ENCODE data around the gene RIC3.

The RIC3 gene

DNA sequence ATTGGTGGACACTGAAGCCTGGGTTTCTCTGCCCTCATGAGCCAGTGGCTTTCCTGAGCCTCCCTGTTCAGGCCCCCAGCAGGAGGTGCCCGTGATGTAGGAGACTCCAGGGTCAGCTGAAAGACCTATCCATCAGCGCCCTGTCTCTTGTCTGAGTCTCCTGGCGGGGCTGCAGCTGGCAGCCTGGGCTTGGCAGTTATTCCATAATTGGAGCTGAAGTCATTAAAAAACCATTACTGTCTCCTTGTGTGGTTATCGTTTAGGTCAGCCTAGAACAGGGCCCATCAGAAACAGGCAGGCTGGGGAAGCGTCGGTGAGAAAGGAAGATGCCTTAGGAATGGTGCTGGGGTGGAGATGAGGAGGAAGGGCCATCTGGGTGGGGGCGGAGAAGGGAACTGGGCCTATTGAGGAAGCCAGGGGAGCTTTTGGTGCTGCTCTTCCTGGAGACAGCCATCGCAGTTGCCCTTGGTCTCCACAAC lies 82.8 kb downstream of the RIC3 start:
- DNase-seq: peak; percentile 56

- DNase-seq: no peak
These were observed 83.7 kb downstream of the RIC3 start for GRCh38 chr11:8085011-8085645.

DNA sequence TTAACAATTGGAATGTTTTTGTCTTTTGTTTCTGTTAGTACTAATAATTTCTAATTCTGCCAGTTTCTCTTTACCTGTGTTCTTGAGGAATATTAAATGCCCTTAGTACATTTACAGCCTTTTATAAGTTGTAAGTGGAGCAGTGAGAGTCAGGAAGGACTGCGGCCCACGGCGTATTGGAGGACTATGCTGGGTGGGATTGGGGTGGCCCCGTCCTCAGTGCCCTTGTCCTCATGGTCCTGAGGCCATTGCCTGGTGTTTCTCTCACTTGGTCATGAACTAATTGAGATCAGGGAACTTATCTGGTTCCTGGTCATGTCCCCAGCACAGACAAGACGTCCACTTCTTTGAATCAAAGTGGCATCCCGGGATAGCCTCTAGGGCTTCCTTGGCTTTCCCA lies 84.5 kb downstream of the RIC3 start:
- no peak for DNase-seq

DNA sequence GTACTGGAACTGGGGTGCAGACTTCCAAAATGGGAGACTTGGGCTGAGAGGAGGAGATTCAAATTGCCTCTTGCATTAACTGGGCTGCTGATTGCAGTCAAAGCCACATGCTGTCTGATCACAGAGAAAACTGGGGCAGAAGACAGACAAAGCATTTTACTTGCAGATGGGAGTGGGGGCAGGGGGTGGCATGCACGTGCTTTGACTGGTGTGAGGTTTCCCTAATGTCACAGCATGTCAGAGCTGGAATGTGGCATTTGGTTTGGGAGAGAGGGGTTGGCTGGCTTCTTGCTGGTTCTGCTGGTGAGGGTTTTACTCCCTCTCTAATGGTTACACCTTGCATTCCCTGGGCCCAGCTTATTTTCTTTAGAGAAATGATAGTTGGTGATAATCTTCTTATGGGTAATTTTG lies 84.9 kb downstream of the RIC3 start:
- DNase-seq: peak; percentile 40

- DNase-seq: no peak
These were observed 85.8 kb downstream of the RIC3 start for GRCh38 chr11:8083088-8083395.

- no peak for DNase-seq
These were observed 86.3 kb downstream of the RIC3 start for GRCh38 chr11:8082391-8083087.

GRCh38 chr11:8081591-8082250 lies 87.1 kb downstream of the RIC3 start:
- no peak for DNase-seq

- no peak for DNase-seq
These were observed 87.9 kb downstream of the RIC3 start, which contains the start of gene TUB for GRCh38 chr11:8080674-8081590. Gene TUB (plus strand): TSS chr11:8081211. CDS start chr11:8081511, 300 bp downstream.

DNA sequence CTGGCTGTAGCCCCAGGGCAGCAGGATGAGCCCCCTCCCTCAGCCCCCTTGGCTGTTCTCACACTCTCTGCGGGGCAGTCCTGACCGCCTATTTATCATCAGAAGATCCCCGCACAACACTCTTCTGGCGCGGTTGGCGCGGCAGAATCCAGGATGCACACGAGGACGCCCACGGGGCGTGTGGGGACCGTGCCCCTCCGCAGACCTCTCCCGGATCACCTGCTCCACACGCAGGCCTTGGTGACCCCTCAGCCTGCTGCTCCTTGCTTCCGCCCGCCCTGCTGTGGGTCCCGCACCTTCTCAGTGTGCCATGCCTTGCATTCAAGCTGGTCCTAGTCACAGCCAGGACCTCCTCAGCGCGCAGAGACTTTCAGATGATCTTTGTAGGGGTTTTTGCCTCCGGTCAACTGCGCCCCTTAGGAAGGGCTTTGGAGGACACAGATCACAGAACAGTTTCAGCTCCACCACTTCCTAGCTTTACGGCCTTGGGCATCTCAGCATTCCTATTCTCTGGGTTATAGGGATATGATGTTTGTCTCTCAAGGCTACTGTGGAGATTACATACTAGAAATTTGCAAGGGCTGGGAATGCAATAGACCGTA lies 88.7 kb downstream of the RIC3 start:
- no peak for DNase-seq

DNA sequence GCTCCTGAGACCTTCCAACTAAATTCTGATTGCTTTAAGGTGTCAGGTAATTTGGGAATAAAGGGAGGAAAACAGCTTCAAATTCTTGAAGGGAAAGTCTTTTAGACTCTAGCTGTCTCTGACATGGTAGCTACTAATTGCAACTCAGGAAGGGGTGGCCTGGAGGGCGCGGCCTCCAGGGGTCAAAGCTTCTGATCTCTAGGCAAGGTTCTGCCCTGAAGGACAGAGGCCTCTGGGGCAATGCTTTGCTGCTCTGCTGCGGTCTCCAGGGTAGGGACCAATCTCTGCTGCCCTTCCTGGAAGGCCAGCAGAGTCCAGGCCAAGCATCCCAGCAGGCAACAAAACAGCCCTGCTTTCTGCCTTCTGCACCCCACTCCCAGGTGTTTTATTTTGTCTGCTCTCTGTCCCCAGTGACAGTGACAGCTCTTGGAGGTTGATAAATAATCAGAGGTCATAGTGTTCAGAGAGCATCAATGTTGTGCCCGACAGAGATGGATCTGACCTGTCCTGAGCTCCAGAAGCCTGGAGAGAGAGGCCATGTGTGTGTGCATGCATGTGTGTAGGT lies 89.6 kb downstream of the RIC3 start:
- no peak for DNase-seq

- DNase-seq: no peak
These were observed 93.6 kb downstream of the RIC3 start for GRCh38 chr11:8075119-8075726.

DNA sequence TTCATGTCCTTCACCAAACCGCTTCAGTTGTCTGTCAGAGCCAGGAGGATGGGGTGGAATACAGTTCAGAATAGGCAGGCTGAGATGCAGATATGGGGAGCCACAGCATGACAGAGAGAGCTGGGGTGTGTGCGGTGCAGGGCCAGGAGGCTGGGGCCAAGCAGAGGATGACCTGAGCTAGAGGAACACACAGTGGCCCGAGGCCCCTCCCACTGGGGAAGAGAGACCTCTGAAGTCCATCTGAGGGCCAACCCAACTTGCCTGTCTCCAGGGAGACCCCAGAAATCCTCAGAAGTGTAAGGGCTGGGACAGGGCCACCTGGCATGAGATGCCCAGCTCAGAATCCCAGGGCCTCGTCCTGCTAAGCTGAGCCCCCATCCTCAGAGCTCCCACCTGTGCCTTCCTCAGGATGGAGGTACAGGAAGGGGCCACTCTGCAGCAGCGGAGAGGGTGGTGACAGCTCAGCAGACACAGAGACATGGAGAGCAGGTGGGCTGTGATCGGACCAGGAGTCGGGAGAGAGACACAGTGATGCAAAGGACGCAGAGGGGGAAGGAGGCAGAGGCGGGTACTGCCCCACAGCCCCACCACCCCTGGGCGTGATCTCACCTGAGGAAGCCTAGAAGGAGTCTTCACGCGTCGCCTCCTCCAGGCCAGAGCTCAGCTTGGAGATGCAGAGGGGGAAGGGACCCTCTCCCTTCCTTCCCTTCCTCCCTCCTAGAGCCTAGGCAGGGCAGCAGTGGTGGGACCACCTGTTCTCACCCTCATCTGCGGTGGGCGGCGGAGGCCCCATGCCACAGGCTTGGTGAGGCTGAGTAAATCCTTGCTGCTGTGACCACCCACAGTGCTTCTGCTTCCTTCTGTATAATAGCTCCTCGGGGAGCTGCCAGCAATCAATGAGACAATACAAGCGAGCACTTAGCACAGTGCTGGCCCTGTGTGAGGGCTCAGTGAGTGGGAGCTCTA lies 96.9 kb downstream of the RIC3 start:
- DNase-seq: no peak

- peak; percentile 32 for DNase-seq
These were observed 98.3 kb downstream of the RIC3 start for GRCh38 chr11:8070417-8071115.

DNA sequence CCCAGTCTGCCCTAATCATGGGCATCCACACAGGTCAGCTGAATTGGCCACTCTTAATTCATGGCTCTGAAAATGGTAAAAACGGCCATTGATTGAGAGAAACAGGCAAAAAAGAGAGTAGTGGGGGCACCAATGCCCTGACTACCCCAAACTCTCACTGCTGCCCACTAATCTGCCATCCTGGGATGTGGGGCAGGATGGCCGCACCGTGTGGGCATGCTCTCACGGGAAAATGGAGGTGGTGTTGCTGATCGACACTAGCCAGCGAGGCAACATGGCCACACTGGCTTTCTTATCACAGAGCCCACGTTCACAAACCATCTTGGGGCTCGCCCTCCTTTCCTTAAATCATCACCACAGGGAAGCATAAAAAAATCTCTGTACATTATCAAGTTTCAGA lies 99.1 kb downstream of the RIC3 start:
- DNase-seq: no peak

DNA sequence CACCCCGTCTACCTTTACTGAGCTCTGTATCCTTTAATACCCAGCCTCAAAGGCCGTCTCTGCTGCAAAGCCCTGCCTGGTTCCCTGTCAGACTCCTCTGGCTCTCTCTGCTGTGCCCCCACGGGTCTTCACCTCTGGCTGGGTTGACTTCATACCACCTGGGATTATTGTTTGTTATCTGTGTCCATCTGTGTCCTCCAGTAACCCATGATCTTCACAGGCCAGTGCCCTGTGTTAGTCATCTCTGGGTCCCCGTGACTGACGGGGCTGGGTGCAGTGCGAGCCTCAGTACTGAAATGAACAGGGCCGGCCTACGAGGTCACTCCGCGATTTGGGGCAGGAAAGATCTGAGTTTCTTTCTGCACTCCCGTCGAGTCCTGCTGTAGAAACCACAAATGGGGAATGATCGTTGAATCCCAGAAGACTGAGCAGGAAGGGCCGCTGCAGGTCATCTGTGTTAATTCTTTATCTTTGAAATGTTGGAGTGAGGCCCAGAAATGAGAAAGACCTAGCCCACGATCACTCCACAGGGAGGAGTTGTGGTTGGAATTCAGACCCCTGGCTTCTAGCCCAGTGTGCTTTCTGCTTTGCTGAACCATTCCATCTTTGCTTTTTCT lies 100.1 kb downstream of the RIC3 start:
- peak; percentile 25 for DNase-seq

DNA sequence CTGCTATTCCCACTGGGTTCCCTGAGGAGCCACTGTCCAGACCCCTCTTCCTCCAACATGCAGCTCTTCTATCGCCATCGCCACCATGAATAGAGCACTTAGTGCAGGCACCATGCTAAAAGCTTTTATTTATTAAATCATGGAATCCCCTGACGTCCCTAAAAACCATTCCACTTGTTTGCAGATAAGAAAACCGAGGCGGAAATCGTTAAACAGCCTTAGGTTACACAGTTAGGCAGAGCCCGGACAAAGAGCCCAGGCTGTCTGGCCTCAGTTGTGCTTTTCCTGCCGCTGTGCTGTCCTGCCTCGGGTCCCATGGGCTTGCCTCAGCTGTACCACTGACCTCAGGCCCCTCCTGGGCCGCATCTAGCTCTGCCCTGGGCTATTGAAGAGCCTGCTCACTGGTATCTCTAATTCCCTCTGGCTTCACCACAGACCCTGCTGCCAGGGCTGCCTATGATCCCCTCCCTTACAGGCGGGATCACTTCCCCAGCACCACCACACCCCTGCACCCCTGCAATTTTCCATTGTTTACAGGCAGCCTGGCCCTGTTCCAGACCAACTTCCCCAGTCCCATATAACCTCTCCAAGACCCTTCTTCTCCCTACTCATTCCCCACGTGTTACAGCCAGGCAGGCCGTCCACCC lies 100.8 kb downstream of the RIC3 start:
- no peak for DNase-seq

DNA sequence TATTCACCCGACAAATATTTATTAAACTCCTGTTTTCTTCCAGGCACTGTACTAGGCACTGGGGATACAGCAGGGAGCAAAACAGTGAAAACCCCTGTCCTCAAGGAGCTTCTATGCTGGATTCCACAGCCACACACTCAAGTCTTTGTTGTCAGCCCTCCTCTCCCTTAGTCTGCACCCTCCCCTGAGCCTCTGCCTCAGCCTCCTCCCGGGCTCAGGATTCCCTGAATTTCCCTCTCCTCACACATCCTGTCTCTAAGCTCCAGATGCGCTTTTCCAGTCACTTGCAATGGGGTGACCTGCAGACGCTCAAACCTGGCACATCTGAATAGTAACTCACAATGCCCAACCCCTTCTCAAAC lies 101.3 kb downstream of the RIC3 start:
- DNase-seq: no peak

DNA sequence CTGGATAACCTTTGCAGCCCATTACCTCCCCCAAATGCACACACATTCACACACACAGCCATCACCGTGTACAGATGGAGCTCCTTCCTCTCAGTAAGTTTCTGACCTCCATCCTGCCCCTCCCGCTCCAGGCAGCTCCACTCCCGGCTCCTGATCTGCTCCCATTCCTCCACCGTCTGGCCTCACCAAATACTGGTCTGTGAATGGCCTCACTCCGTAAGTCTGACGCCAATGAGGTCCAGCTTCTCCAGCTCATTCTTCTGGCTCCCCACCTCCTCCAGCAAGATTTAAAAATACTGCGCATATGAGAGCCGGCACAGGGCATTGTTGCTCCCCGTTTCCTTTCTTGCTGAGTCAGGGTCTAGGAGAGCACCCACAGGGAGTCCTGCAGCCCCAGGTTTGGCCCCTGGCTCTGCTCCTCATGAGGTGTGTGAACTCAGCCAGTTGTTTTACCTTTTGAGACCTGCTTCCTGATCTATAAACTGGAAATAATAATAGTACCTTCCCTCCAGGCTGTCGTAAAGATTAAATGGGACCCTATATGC lies 101.8 kb downstream of the RIC3 start:
- no peak for DNase-seq

All from NCI-H1694 treated with DMSO at 0.1 percent for 48 hours (cell line).